Dermis microvascular lymphatic vessel endothelial cell (primary cell): Measurements from ENCODE around the gene MMP15. TPM values are rescaled to one million over a fixed set of nuclear protein-coding genes. Genes with fewer than 3 reads are reported as not detected.

Experiments used
- DNase-seq, 2 donors: peaks; one replicate each; pipeline versions ENCODE4 v3.0.0 to v3.0.0-alpha.2; 2010; ENCODE audit warnings: low read depth in 2 of 2
- total RNA-seq: library from RNA; depleted of rRNA; stranded (reverse); fragments of >200 nt; gene quantifications from 2 replicates; pipeline ENCODE4 v1.2.1, GENCODE V29; 2014

The MMP15 gene
- total RNA-seq, 1 donor from 2014 or later, result 6.9 TPM

GRCh38 chr16:58035356-58036170, 10.0 kb downstream of the MMP15 start:
- no peak for DNase-seq

GRCh38 chr16:58036943-58037342, 11.4 kb downstream of the MMP15 start:
- DNase-seq, result no peak

GRCh38 chr16:58037365-58038057, 12.0 kb downstream of the MMP15 start:
- no peak for DNase-seq

- DNase-seq, result no peak
Observed at GRCh38 chr16:58038219-58038641, 12.7 kb downstream of the MMP15 start.

GRCh38 chr16:58039829-58040495, 14.4 kb downstream of the MMP15 start:
- no peak for DNase-seq

GRCh38 chr16:58040496-58040846, 14.9 kb downstream of the MMP15 start:
- DNase-seq, result no peak

- DNase-seq, result no peak
Observed at GRCh38 chr16:58040945-58041627, 15.5 kb downstream of the MMP15 start.

GRCh38 chr16:58041628-58041955, 16.0 kb downstream of the MMP15 start:
- no peak for DNase-seq

GRCh38 chr16:58042001-58042885, 16.7 kb downstream of the MMP15 start:
- DNase-seq, result no peak

GRCh38 chr16:58042886-58043515, 17.4 kb downstream of the MMP15 start:
- DNase-seq, result no peak

- no peak for DNase-seq
Observed at GRCh38 chr16:58043571-58044155, 18.1 kb downstream of the MMP15 start.

- no peak for DNase-seq
Observed at GRCh38 chr16:58044266-58045019, 18.9 kb downstream of the MMP15 start.

- DNase-seq, result no peak
Observed at GRCh38 chr16:58045096-58045495, 19.5 kb downstream of the MMP15 start.

- DNase-seq, result no peak
Observed at GRCh38 chr16:58046054-58046881, 20.7 kb downstream of the MMP15 start.

GRCh38 chr16:58046936-58047335, 21.4 kb downstream of the MMP15 start:
- no peak for DNase-seq

GRCh38 chr16:58047557-58048348, 22.2 kb downstream of the MMP15 start:
- peak in 1 of 2 donors; percentile 7 for DNase-seq

- no peak for DNase-seq
Observed at GRCh38 chr16:58048494-58049231, 23.1 kb downstream of the MMP15 start.
